SK-N-SH (cell line): Measurements from ENCODE around the gene MIPEP. TPM values are rescaled to one million over a fixed set of nuclear protein-coding genes. Genes with fewer than 3 reads are reported as not detected.

ENCODE experiments used
- CTCF ChIA-PET: fragments of 300-600, 350-600 bp; formaldehyde crosslinking; extraction: SDS; loops from one replicate; lab custom pipeline; 2021; lab: Yijun Ruan, JAX
- POLR2A ChIA-PET: fragments of 350-600 bp; sonication (Branson Sonifier 250); formaldehyde crosslinking; extraction: SDS; loops from one replicate; lab custom pipeline; 2020; ENCODE audit warnings: antibody characterized with exemption, inconsistent platforms; lab: Yijun Ruan, JAX
- DNase-seq: peaks from one replicate; pipeline ENCODE4 v3.0.0; 2012
- H2AFZ ChIP-seq: fragments of 200-600 bp; sonication (generic); 2 replicates; pipeline ENCODE4 v1.8.1; 2016; ENCODE audit warnings: antibody characterized with exemption, mild to moderate bottlenecking, low read depth
- H3F3A ChIP-seq: fragments of 200-600 bp; sonication (generic); replicated peaks from 2 replicates; pipeline ENCODE3; 2016; ENCODE audit warnings: antibody characterized with exemption, mild to moderate bottlenecking; ENCODE audit not compliant: insufficient read depth
- H3K27ac ChIP-seq, 2 experiments: fragments of 200-500 bp in 1 of 2; fragments of 200-600 bp in 1 of 2; sonication (Bioruptor generic) in 1 of 2; sonication (generic), shearing (Covaris generic) in 1 of 2; 2 replicates each; pipeline versions ENCODE4 v1.5.1 to v1.6.1; 2014 to 2016; ENCODE audit warnings: low read depth in 2 of 2, inconsistent platforms in 1 of 2, low read length in 1 of 2, mild to moderate bottlenecking in 1 of 2, mixed read lengths in 1 of 2
- H3K27me3 ChIP-seq: fragments of 200-600 bp; sonication (generic), shearing (Covaris generic); 2 replicates; pipeline ENCODE4 v1.6.1; 2016; ENCODE audit warnings: mixed run types; ENCODE audit not compliant: insufficient read depth
- H3K36me3 ChIP-seq, 2 experiments: fragments of 200-500 bp in 1 of 2; fragments of 200-600 bp in 1 of 2; sonication (Bioruptor generic) in 1 of 2; sonication (generic) in 1 of 2; replicated peaks in 1 of 2; 2 replicates each; pipeline versions ENCODE3 to v1.5.1; 2014 to 2016; ENCODE audit warnings: low read length in 1 of 2, mild to moderate bottlenecking in 1 of 2; ENCODE audit not compliant: insufficient read depth in 2 of 2, control insufficient read depth in 1 of 2
- H3K4me1 ChIP-seq, 2 experiments: fragments of 200-500 bp in 1 of 2; fragments of 200-600 bp in 1 of 2; sonication (Bioruptor generic) in 1 of 2; sonication (generic), shearing (Covaris generic) in 1 of 2; 2 replicates each; pipeline versions ENCODE4 v1.5.1 to v1.6.1; 2014 to 2016; ENCODE audit warnings: low read depth in 1 of 2, low read length in 1 of 2, mixed run types in 1 of 2; ENCODE audit not compliant: insufficient read depth in 2 of 2, control insufficient read depth in 1 of 2
- H3K4me2 ChIP-seq: fragments of 200-600 bp; sonication (generic), shearing (Covaris generic); 2 replicates; pipeline ENCODE4 v1.6.1; 2017; ENCODE audit warnings: mixed run types
- H3K4me3 ChIP-seq, 2 experiments: fragments of 200-500 bp in 1 of 2; fragments of 200-600 bp in 1 of 2; sonication (Bioruptor generic) in 1 of 2; sonication (generic), shearing (Covaris generic) in 1 of 2; 2 replicates each; pipeline versions ENCODE4 v1.5.1 to v1.8.1; 2014 to 2016; ENCODE audit warnings: low read depth in 2 of 2, inconsistent platforms in 1 of 2, low read length in 1 of 2, mild to moderate bottlenecking in 1 of 2, mixed read lengths in 1 of 2, moderate library complexity in 1 of 2
- H3K79me2 ChIP-seq: fragments of 200-600 bp; sonication (generic); 2 replicates; pipeline ENCODE4 v1.8.1; 2017; ENCODE audit warnings: mild to moderate bottlenecking; ENCODE audit not compliant: insufficient read depth
- H3K9ac ChIP-seq: fragments of 200-600 bp; sonication (generic); 2 replicates; pipeline ENCODE4 v1.6.1; 2017; ENCODE audit warnings: mixed run types
- H3K9me2 ChIP-seq: fragments of 200-600 bp; sonication (generic); 2 replicates; pipeline ENCODE4 v1.6.1; 2017; ENCODE audit warnings: mixed run types
- H3K9me3 ChIP-seq: fragments of 200-600 bp; sonication (generic); 2 replicates; pipeline ENCODE4 v1.6.1; 2017; ENCODE audit warnings: mixed run types, mild to moderate bottlenecking, moderate library complexity
- H4K20me1 ChIP-seq: fragments of 200-600 bp; sonication (generic); 2 replicates; pipeline ENCODE4 v1.6.1; 2017; ENCODE audit warnings: mild to moderate bottlenecking, mixed run types; ENCODE audit not compliant: insufficient read depth
- CHD2 ChIP-seq: fragments of 150-350 bp; IDR thresholded peaks from 2 replicates; pipeline ENCODE4 v1.6.1; 2018; ENCODE audit warnings: low read length; ENCODE audit not compliant: partially characterized antibody
- FOXJ3 ChIP-seq: sonication (generic); formaldehyde crosslinking; IDR thresholded peaks from 2 replicates; pipeline ENCODE4 v1.5.1; 2020; ENCODE audit warnings: mild to moderate bottlenecking, missing genetic modification reagents
- FOXM1 ChIP-seq: IDR thresholded peaks from 2 replicates; pipeline ENCODE4 v1.4.0; 2012; ENCODE audit warnings: low read depth, mild to moderate bottlenecking
- NFIC ChIP-seq: IDR thresholded peaks from 2 replicates; pipeline ENCODE4 v1.4.0; 2012; ENCODE audit warnings: borderline replicate concordance
- RAD21 ChIP-seq: IDR thresholded peaks from 2 replicates; pipeline ENCODE4 v1.6.1; 2012; ENCODE audit warnings: mild to moderate bottlenecking, low read length
- RCOR1 ChIP-seq: fragments of 150-350 bp; IDR thresholded peaks from 2 replicates; pipeline ENCODE4 v1.6.1; 2017; ENCODE audit warnings: antibody characterized with exemption, low read length
- SIN3A ChIP-seq: IDR thresholded peaks from 2 replicates; pipeline ENCODE4 v1.6.1; 2012; ENCODE audit warnings: low read depth, mild to moderate bottlenecking, low read length, moderate library complexity, borderline replicate concordance
- SMC3 ChIP-seq: IDR thresholded peaks from 2 replicates; pipeline ENCODE4 v1.6.1; 2012; ENCODE audit warnings: low read depth, low read length, improper control_type of control experiment
- TAF1 ChIP-seq: IDR thresholded peaks from 2 replicates; pipeline ENCODE4 v1.6.1; 2012; ENCODE audit warnings: low read depth, mild to moderate bottlenecking, low read length, moderate library complexity, borderline replicate concordance
- YY1 ChIP-seq: IDR thresholded peaks from 2 replicates; pipeline ENCODE4 v1.4.0; 2012; ENCODE audit warnings: low read depth, mild to moderate bottlenecking
- WGBS: methylation state at CpG from one replicate; pipeline ENCODE4 v1.1.6; 2017; ENCODE audit warnings: low lambda C conversion rate; 5-methylcytosine and 5-hydroxymethylcytosine counted together
- polyA plus RNA-seq, 3 experiments: library from polyadenylated mRNA; depleted of rRNA; stranded (reverse); fragments of >200 nt; gene quantifications; 2 replicates each; pipeline ENCODE4 v1.2.3, GENCODE V29; 2012
- TF ChIP-seq, protein P1 (sequence below): IDR thresholded peaks from 2 replicates; pipeline ENCODE4 v1.4.0; 2012; ENCODE audit warnings: low read depth, borderline replicate concordance
- TF ChIP-seq, protein P2 (sequence below): IDR thresholded peaks from 2 replicates; pipeline ENCODE4; 2012
- TF ChIP-seq, protein P3 (sequence below): fragments of 200-600 bp; sonication (generic); IDR thresholded peaks from 2 replicates; pipeline ENCODE4 v1.6.1; 2017; ENCODE audit warnings: antibody characterized with exemption, mild to moderate bottlenecking, moderate library complexity
- TF ChIP-seq, protein P4 (sequence below): IDR thresholded peaks from 2 replicates; pipeline ENCODE4 v1.4.0; 2012; ENCODE audit warnings: low read depth
- TF ChIP-seq, protein P5 (sequence below): IDR thresholded peaks from 2 replicates; pipeline ENCODE4 v1.6.1; 2012; ENCODE audit warnings: mild to moderate bottlenecking, low read depth, low read length, moderate library complexity

The MIPEP gene
- polyA plus RNA-seq, 1 of the 3 experiments (the other 2 are of a cell fraction), result 12.7 TPM

DNA sequence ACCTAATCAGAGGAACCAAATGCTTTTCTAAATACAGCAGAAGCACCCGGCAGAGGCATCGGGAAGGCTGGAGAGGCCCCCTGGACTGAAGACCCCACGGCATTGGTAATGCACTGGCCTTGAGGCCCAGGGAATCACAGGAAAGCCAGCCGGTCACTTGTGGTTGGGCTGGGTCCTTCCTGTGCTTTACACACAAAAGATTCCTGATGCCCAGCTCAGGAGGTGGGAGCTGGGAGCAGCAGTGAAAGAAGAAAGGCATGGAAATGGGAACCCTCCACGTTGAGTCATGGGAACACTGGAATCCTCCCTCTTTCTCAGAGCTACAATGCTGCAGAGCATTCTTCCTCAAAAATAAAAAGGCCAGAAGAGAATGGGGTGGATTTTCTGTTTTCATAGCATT is 192.6 kb downstream of the MIPEP start:
- ChIA-PET CTCF (no interaction called here), POLR2A (no interaction called here)
- 90% methylated on average over 5 of the region's 5 CpGs for WGBS
- Histone ChIP-seq H3K9ac (no peak overlapping the region), H3K4me3 (no peak overlapping the region), H3F3A (no peaks in the 10 kb centered on the region), H3K4me1 (no peaks in the 10 kb centered on the region), H3K36me3 (no peaks in the 10 kb centered on the region), H4K20me1 (no peaks in the 10 kb centered on the region), H3K9me2 (no peaks in the 10 kb centered on the region), H3K27me3 (no peaks in the 10 kb centered on the region), H3K4me2 (no peak overlapping the region), H3K9me3 (no peaks in the 10 kb centered on the region), H3K27ac (no peak overlapping the region), H3K79me2 (no peaks in the 10 kb centered on the region), H2AFZ (no peak overlapping the region)
- TF ChIP-seq, protein P1, sequence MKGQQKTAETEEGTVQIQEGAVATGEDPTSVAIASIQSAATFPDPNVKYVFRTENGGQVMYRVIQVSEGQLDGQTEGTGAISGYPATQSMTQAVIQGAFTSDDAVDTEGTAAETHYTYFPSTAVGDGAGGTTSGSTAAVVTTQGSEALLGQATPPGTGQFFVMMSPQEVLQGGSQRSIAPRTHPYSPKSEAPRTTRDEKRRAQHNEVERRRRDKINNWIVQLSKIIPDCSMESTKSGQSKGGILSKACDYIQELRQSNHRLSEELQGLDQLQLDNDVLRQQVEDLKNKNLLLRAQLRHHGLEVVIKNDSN, result no peak
- TF ChIP-seq, protein P2, sequence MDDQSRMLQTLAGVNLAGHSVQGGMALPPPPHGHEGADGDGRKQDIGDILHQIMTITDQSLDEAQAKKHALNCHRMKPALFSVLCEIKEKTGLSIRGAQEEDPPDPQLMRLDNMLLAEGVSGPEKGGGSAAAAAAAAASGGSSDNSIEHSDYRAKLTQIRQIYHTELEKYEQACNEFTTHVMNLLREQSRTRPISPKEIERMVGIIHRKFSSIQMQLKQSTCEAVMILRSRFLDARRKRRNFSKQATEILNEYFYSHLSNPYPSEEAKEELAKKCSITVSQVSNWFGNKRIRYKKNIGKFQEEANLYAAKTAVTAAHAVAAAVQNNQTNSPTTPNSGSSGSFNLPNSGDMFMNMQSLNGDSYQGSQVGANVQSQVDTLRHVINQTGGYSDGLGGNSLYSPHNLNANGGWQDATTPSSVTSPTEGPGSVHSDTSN, result no peak
- TF ChIP-seq YY1 (no peak), RAD21 (no peak), FOXM1 (no peak), CHD2 (no peak)
- TF ChIP-seq, protein P3, sequence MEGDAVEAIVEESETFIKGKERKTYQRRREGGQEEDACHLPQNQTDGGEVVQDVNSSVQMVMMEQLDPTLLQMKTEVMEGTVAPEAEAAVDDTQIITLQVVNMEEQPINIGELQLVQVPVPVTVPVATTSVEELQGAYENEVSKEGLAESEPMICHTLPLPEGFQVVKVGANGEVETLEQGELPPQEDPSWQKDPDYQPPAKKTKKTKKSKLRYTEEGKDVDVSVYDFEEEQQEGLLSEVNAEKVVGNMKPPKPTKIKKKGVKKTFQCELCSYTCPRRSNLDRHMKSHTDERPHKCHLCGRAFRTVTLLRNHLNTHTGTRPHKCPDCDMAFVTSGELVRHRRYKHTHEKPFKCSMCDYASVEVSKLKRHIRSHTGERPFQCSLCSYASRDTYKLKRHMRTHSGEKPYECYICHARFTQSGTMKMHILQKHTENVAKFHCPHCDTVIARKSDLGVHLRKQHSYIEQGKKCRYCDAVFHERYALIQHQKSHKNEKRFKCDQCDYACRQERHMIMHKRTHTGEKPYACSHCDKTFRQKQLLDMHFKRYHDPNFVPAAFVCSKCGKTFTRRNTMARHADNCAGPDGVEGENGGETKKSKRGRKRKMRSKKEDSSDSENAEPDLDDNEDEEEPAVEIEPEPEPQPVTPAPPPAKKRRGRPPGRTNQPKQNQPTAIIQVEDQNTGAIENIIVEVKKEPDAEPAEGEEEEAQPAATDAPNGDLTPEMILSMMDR, result no peak
- no peak for DNase-seq

DNA sequence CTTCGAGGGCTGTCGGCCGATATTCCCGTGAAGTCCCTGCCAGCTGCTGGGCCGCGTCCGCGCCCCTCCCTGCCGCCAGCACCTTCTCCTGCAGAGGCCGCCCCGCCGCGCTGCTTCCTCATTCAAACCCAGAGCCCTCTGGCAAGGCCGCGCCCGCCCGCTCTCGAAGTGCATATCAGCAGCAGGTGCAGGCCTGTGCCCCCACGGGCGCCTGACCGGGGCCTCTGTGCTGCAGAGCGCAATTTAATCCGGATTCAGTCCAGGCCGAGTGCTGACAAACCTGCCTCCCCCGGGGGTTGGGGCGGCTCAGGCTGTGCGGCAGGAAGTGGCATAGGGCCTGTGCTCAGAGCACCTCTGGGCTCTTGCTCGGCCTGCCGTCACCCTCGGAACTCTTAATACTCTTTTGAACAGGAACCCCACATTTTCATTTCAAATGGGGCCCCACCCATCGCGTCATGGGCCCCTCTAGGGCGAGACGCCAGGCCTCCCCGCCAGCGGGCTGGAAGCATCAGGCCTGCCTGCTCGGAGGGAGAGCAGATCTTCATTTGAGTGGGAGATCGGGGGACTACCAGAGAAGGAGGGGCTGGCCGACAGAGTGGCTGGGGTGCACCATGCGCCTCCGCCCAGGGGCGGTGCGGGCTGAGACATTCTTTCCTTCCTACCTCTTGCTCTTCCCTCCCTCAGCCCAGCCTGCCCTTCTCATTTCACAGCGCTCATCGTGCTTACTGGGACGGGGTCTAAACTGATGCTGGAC is 193.3 kb downstream of the MIPEP start:
- 96% methylated on average over 37 of the region's 46 CpGs for WGBS
- Histone ChIP-seq H3K9me2 (no peaks in the 10 kb centered on the region), H3K4me3 (no peak overlapping the region), H3K9ac (no peak overlapping the region), H3K9me3 (no peaks in the 10 kb centered on the region), H4K20me1 (no peaks in the 10 kb centered on the region), H3K79me2 (no peaks in the 10 kb centered on the region), H3K27ac (no peak overlapping the region), H2AFZ (no peak overlapping the region), H3K27me3 (no peaks in the 10 kb centered on the region), H3K36me3 (no peaks in the 10 kb centered on the region), H3K4me1 (peaks cover 0 to under 1% of the 10 kb centered on the region in 2 experiments; a peak in 1 of 4 replicates), H3K4me2 (no peak overlapping the region), H3F3A (no peaks in the 10 kb centered on the region)
- CTCF ChIA-PET, result no interaction called here
- DNase-seq, result no peak
- POLR2A ChIA-PET, result no interaction called here
- TF ChIP-seq RAD21 (no peak), TAF1 (no peak), NFIC (no peak), CHD2 (no peak), FOXM1 (no peak), RCOR1 (no peak), SIN3A (no peak), SMC3 (no peak), FOXJ3 (CRISPR knock-in tag) (no peak)
- TF ChIP-seq, protein P2, result no peak
- TF ChIP-seq, protein P1, result no peak
- TF ChIP-seq, protein P4, sequence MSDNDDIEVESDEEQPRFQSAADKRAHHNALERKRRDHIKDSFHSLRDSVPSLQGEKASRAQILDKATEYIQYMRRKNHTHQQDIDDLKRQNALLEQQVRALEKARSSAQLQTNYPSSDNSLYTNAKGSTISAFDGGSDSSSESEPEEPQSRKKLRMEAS, result no peak
- TF ChIP-seq, protein P5, sequence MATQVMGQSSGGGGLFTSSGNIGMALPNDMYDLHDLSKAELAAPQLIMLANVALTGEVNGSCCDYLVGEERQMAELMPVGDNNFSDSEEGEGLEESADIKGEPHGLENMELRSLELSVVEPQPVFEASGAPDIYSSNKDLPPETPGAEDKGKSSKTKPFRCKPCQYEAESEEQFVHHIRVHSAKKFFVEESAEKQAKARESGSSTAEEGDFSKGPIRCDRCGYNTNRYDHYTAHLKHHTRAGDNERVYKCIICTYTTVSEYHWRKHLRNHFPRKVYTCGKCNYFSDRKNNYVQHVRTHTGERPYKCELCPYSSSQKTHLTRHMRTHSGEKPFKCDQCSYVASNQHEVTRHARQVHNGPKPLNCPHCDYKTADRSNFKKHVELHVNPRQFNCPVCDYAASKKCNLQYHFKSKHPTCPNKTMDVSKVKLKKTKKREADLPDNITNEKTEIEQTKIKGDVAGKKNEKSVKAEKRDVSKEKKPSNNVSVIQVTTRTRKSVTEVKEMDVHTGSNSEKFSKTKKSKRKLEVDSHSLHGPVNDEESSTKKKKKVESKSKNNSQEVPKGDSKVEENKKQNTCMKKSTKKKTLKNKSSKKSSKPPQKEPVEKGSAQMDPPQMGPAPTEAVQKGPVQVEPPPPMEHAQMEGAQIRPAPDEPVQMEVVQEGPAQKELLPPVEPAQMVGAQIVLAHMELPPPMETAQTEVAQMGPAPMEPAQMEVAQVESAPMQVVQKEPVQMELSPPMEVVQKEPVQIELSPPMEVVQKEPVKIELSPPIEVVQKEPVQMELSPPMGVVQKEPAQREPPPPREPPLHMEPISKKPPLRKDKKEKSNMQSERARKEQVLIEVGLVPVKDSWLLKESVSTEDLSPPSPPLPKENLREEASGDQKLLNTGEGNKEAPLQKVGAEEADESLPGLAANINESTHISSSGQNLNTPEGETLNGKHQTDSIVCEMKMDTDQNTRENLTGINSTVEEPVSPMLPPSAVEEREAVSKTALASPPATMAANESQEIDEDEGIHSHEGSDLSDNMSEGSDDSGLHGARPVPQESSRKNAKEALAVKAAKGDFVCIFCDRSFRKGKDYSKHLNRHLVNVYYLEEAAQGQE, result no peak
